HEK293T (cell line): ENCODE measurements around the gene SFT2D1.

Experiments used
- ARNT ChIP-seq: fragments of 450-650 bp; IDR thresholded peaks from 2 replicates; pipeline ENCODE4 v1.6.1; 2017; ENCODE audit warnings: mild to moderate bottlenecking
- FOXA1 ChIP-seq: fragments of 450-650 bp; IDR thresholded peaks from 2 replicates; pipeline ENCODE4 v1.6.1; 2016; ENCODE audit warnings: mild to moderate bottlenecking
- L3MBTL2 ChIP-seq: fragments of 450-650 bp; conservative IDR thresholded peaks from 2 replicates; pipeline ENCODE4 v1.6.1; 2016; ENCODE audit warnings: mild to moderate bottlenecking
- LEF1 ChIP-seq: fragments of 450-650 bp; IDR thresholded peaks from 2 replicates; pipeline ENCODE4 v1.6.1; 2017; ENCODE audit warnings: mild to moderate bottlenecking, borderline replicate concordance
- SP1 ChIP-seq: fragments of 450-650 bp; IDR thresholded peaks from 2 replicates; pipeline ENCODE4 v1.6.1; 2017
- SUZ12 ChIP-seq: fragments of 450-650 bp; IDR thresholded peaks from 2 replicates; pipeline ENCODE4 v1.6.1; 2016; ENCODE audit warnings: mild to moderate bottlenecking
- TARDBP ChIP-seq: fragments of 450-650 bp; IDR thresholded peaks from 2 replicates; pipeline ENCODE4 v1.6.1; 2016
- TF ChIP-seq, protein P1 (sequence below): fragments of 450-650 bp; IDR thresholded peaks from 2 replicates; pipeline ENCODE4 v1.6.1; 2016

DNA sequence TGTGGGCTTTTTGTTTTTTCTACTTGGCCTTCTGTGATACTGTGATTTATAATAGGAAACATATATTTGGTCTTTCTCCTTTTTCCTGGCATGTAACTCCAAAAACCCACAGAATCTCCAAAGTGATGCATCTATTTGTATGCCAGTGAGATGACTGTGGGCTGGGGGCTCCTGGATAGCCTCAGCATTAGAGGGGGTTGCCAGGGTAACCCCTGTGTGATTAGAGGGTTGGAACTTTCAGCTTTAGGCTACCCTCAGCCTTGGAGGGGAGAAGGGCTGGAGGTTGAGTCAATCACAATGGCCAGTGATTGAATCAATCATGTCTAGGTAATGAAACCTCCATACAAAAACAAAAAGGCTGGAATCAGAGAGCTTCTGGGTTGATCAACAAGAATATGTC lies 10.6 kb upstream of the SFT2D1 start:
- TF ChIP-seq ARNT (no peak), LEF1 (no peak), TARDBP (no peak), FOXA1 (no peak), L3MBTL2 (no peak), SP1 (no peak), SUZ12 (no peak)
- TF ChIP-seq, protein P1, sequence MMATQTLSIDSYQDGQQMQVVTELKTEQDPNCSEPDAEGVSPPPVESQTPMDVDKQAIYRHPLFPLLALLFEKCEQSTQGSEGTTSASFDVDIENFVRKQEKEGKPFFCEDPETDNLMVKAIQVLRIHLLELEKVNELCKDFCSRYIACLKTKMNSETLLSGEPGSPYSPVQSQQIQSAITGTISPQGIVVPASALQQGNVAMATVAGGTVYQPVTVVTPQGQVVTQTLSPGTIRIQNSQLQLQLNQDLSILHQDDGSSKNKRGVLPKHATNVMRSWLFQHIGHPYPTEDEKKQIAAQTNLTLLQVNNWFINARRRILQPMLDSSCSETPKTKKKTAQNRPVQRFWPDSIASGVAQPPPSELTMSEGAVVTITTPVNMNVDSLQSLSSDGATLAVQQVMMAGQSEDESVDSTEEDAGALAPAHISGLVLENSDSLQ = no peak
